ENCODE measurements around the gene PDE1C. TPM values are rescaled to one million over a fixed set of nuclear protein-coding genes. Genes with fewer than 3 reads are reported as not detected.

PDE1C gene
- polyA plus RNA-seq, 1 of the 3 experiments (the other 2 are of a cell fraction), result 4.6 TPM

GRCh38 chr7:32025381-32026082, 44.7 kb downstream of the PDE1C start:
- H3K4me1 ChIP-seq (ENCODE audit: control insufficient read depth in 1 of 2, insufficient read depth in 2 of 2, low read depth in 1 of 2, low read length in 1 of 2), result no peaks in the 10 kb centered on the region
- H3K9me2 ChIP-seq, result no peaks in the 10 kb centered on the region
- TF ChIP-seq FOXJ3 (CRISPR knock-in tag; IDR thresholded peaks at IDR 0.05) (no peak), IRF3 (IDR thresholded peaks at IDR 0.05; ENCODE audit: low read depth, low read length) (no peak), TCF12 (IDR thresholded peaks at IDR 0.05) (no peak), PBX3 (IDR thresholded peaks at IDR 0.05) (no peak), RCOR1 (IDR thresholded peaks at IDR 0.05; ENCODE audit: low read length) (no peak), EP300 (IDR thresholded peaks at IDR 0.05; ENCODE audit: borderline replicate concordance in 1 of 2, low read depth in 1 of 2, low read length in 1 of 2) (no peak), MEF2A (IDR thresholded peaks at IDR 0.05; ENCODE audit: borderline replicate concordance, low read depth) (no peak), JUND (IDR thresholded peaks at IDR 0.05) (no peak), POLR2AphosphoS5 (IDR thresholded peaks at IDR 0.05; ENCODE audit: low read depth, low read length) (no peak), EZH2phosphoT487 (IDR thresholded peaks at IDR 0.05; ENCODE audit: borderline replicate concordance, low read depth) (no peak), ZBTB33 (IDR thresholded peaks at IDR 0.05; ENCODE audit: borderline replicate concordance, low read depth) (no peak), RFX5 (IDR thresholded peaks at IDR 0.05; ENCODE audit: low read length) (no peak), MXI1 (IDR thresholded peaks at IDR 0.05; ENCODE audit: low read depth, low read length) (no peak), USF1 (IDR thresholded peaks at IDR 0.05; ENCODE audit: borderline replicate concordance, low read depth) (no peak), MAX (IDR thresholded peaks at IDR 0.05; ENCODE audit: low read depth) (no peak), GABPA (IDR thresholded peaks at IDR 0.05; ENCODE audit: low read depth) (no peak), FOSL2 (IDR thresholded peaks at IDR 0.05; ENCODE audit: borderline replicate concordance, low read depth) (no peak)
- no peak overlapping the region for H3K9ac ChIP-seq
- no peaks in the 10 kb centered on the region for H4K20me1 ChIP-seq (ENCODE audit: insufficient read depth)
- POLR2A ChIA-PET, result no interaction called here
- no peaks in the 10 kb centered on the region for H3K36me3 ChIP-seq (replicated peaks in 1 of 2; ENCODE audit: control insufficient read depth in 1 of 2, insufficient read depth in 2 of 2, low read length in 1 of 2)
- no peak overlapping the region for H3K4me2 ChIP-seq
- no peaks in the 10 kb centered on the region; the same call in 1 of the 2 replicates for H3K27me3 ChIP-seq (ENCODE audit: insufficient read depth)
- 19% methylated on average over 6 of the region's 6 CpGs for WGBS (ENCODE audit: low lambda C conversion rate)
- no peaks in the 10 kb centered on the region for H3K9me3 ChIP-seq
- H2AFZ ChIP-seq (ENCODE audit: low read depth), result no peak overlapping the region
- H3K27ac ChIP-seq (ENCODE audit: low read depth in 2 of 2, low read length in 1 of 2), result no peak overlapping the region
- H3K4me3 ChIP-seq (ENCODE audit: low read depth in 2 of 2, low read length in 1 of 2), result no peak overlapping the region
- H3K79me2 ChIP-seq (ENCODE audit: insufficient read depth), result no peaks in the 10 kb centered on the region
- no peaks in the 10 kb centered on the region for H3F3A ChIP-seq (replicated peaks; ENCODE audit: insufficient read depth)
- DNase-seq, result no peak
- CTCF ChIA-PET, result no interaction called here

All from SK-N-SH (cell line).